IMR-90 (cell line): ENCODE data around the gene DHRSX. TPM values are rescaled to one million over a fixed set of nuclear protein-coding genes. Genes with fewer than 3 reads are reported as not detected.

ENCODE experiments used
- ATAC-seq: fragments of 200-7000 bp; cut with Tn5 transposase; 2 replicates; pipeline ENCODE4 v1.9.1; 2020; ENCODE audit warnings: low read depth, mild to moderate bottlenecking, moderate library complexity
- BruUV-seq: library from RNA; stranded (reverse); fragments of 400-500 nt; replicated peaks from 2 replicates; lab custom pipeline; 2021; lab: Mats Ljungman, UMichigan
- CTCF ChIA-PET: fragments of 300-600 bp; formaldehyde crosslinking; extraction: SDS; loops from one replicate; lab custom pipeline; 2021; ENCODE audit warnings: antibody characterized with exemption; lab: Yijun Ruan, JAX
- POLR2A ChIA-PET: fragments of 300-600 bp; sonication (Branson Sonifier 250); formaldehyde crosslinking; loops from one replicate; lab custom pipeline; 2022; ENCODE audit warnings: antibody characterized with exemption; ENCODE audit not compliant: unreplicated experiment; lab: Charles Lee
- DNase-seq: peaks from one replicate; pipeline ENCODE4 v3.0.0; 2013
- H2AFZ ChIP-seq: replicated peaks from 2 replicates; pipeline ENCODE3; 2013; ENCODE audit warnings: low read length, mild to moderate bottlenecking; ENCODE audit not compliant: poor library complexity
- H2AK5ac ChIP-seq: 2 replicates; pipeline ENCODE4 v1.6.1; 2013; ENCODE audit warnings: low read depth, low read length, inconsistent platforms
- H2AK9ac ChIP-seq: replicated peaks from 2 replicates; pipeline ENCODE3; 2013; ENCODE audit warnings: mild to moderate bottlenecking, low read depth, low read length, moderate library complexity; ENCODE audit not compliant: poor library complexity
- H2BK120ac ChIP-seq: 2 replicates; pipeline ENCODE4 v1.6.1; 2013; ENCODE audit warnings: low read depth, low read length, inconsistent platforms
- H2BK15ac ChIP-seq: 3 replicates; pipeline ENCODE4 v1.6.1; 2013; ENCODE audit warnings: low read depth, low read length, inconsistent platforms
- H2BK20ac ChIP-seq: 2 replicates; pipeline ENCODE4 v1.6.1; 2013; ENCODE audit warnings: low read depth, mild to moderate bottlenecking, inconsistent platforms, low read length, moderate library complexity
- H2BK5ac ChIP-seq: 2 replicates; pipeline ENCODE4 v1.6.1; 2013; ENCODE audit warnings: mild to moderate bottlenecking, low read depth, low read length, inconsistent platforms; ENCODE audit not compliant: poor library complexity, severe bottlenecking
- H3K14ac ChIP-seq: replicated peaks from 2 replicates; pipeline ENCODE4 v1.6.1; 2013; ENCODE audit warnings: low read depth, low read length, inconsistent platforms
- H3K18ac ChIP-seq: 2 replicates; pipeline ENCODE4 v1.6.1; 2013; ENCODE audit warnings: low read depth, low read length, control low read depth
- H3K23ac ChIP-seq: 2 replicates; pipeline ENCODE4 v1.6.1; 2013; ENCODE audit warnings: low read depth, low read length, inconsistent platforms
- H3K27ac ChIP-seq: 2 replicates; pipeline ENCODE4 v1.5.1; 2013; ENCODE audit warnings: mild to moderate bottlenecking, control low read depth, low read length; ENCODE audit not compliant: insufficient read depth
- H3K27me3 ChIP-seq: 2 replicates; pipeline ENCODE4 v1.6.1; 2013; ENCODE audit warnings: low read length; ENCODE audit not compliant: control insufficient read depth, insufficient read depth
- H3K36me3 ChIP-seq: 2 replicates; pipeline ENCODE4 v1.6.1; 2013; ENCODE audit warnings: low read length, mixed read lengths; ENCODE audit not compliant: control insufficient read depth, insufficient read depth
- H3K4ac ChIP-seq: 2 replicates; pipeline ENCODE4 v1.6.1; 2013; ENCODE audit warnings: low read depth, low read length, inconsistent platforms
- H3K4me1 ChIP-seq: 2 replicates; pipeline ENCODE4 v1.6.1; 2013; ENCODE audit warnings: low read length, mixed read lengths; ENCODE audit not compliant: control insufficient read depth, insufficient read depth
- H3K4me2 ChIP-seq: 2 replicates; pipeline ENCODE4 v1.6.1; 2013; ENCODE audit warnings: low read depth, mild to moderate bottlenecking, control low read depth, low read length, moderate library complexity
- H3K4me3 ChIP-seq: 2 replicates; pipeline ENCODE4 v1.5.1; 2013; ENCODE audit warnings: low read depth, mild to moderate bottlenecking, control low read depth, low read length, moderate library complexity; ENCODE audit not compliant: insufficient read depth
- H3K56ac ChIP-seq: 2 replicates; pipeline ENCODE4 v1.6.1; 2013; ENCODE audit warnings: low read length, inconsistent platforms; ENCODE audit not compliant: insufficient read depth; ENCODE audit errors: extremely low read depth
- H3K79me1 ChIP-seq, 2 experiments: 2 replicates each; pipeline ENCODE4 v1.6.1; 2013; ENCODE audit warnings: low read length in 2 of 2, inconsistent platforms in 1 of 2, low read depth in 1 of 2
- H3K9ac ChIP-seq: 2 replicates; pipeline ENCODE4 v1.6.1; 2013; ENCODE audit warnings: low read depth, low read length, control low read depth
- H3K9me1 ChIP-seq: 2 replicates; pipeline ENCODE4 v1.6.1; 2013; ENCODE audit warnings: low read length, inconsistent platforms; ENCODE audit not compliant: insufficient read depth
- H3K9me3 ChIP-seq: 2 replicates; pipeline ENCODE4 v1.6.1; 2013; ENCODE audit warnings: low read length; ENCODE audit not compliant: control insufficient read depth, insufficient read depth
- H4K20me1 ChIP-seq: 2 replicates; pipeline ENCODE4 v1.6.1; 2013; ENCODE audit warnings: low read length, inconsistent platforms; ENCODE audit not compliant: insufficient read depth
- H4K5ac ChIP-seq: 2 replicates; pipeline ENCODE4 v1.6.1; 2013; ENCODE audit warnings: mild to moderate bottlenecking, low read depth, low read length, control low read depth
- H4K8ac ChIP-seq, 2 experiments: 2 replicates each; pipeline ENCODE4 v1.6.1; 2013; ENCODE audit warnings: low read depth in 2 of 2, low read length in 2 of 2, control low read depth in 1 of 2, inconsistent platforms in 1 of 2
- H4K91ac ChIP-seq: 2 replicates; pipeline ENCODE4 v1.6.1; 2013; ENCODE audit warnings: low read depth, low read length, inconsistent platforms; ENCODE audit not compliant: insufficient read depth
- CEBPB ChIP-seq: IDR thresholded peaks from 2 replicates; pipeline ENCODE4 v1.6.1; 2012; ENCODE audit warnings: low read depth, low read length, improper control_type of control experiment
- POLR2A ChIP-seq: IDR thresholded peaks from 2 replicates; pipeline ENCODE4 v1.6.1; 2012; ENCODE audit warnings: mild to moderate bottlenecking, low read depth, low read length
- RAD21 ChIP-seq: IDR thresholded peaks from 2 replicates; pipeline ENCODE4 v1.6.1; 2012; ENCODE audit warnings: low read length, improper control_type of control experiment
- RCOR1 ChIP-seq: IDR thresholded peaks from 2 replicates; pipeline ENCODE4 v1.6.1; 2012; ENCODE audit warnings: mild to moderate bottlenecking, low read length, improper control_type of control experiment; ENCODE audit not compliant: insufficient replicate concordance
- RFX5 ChIP-seq: IDR thresholded peaks from 2 replicates; pipeline ENCODE4 v1.8.0; 2012; ENCODE audit warnings: low read depth, mild to moderate bottlenecking, low read length, moderate library complexity
- WGBS, 2 experiments: methylation state at CpG; one replicate each; pipeline versions ENCODE4 v1.1.5 to v1.1.7; 2013; ENCODE audit warnings: missing lambda C conversion rate in 2 of 2; ENCODE audit not compliant: insufficient read length in 1 of 2; ENCODE audit errors: extremely low coverage in 2 of 2; 5-methylcytosine and 5-hydroxymethylcytosine counted together
- dilution Hi-C: fragments of 300-500 bp; cut with HindIII; formaldehyde crosslinking; loops from one replicate; pipeline ENCODE4 v1.14.3; 2018; ENCODE audit warnings: low sequenced_read_pairs; ENCODE audit not compliant: unreplicated experiment
- in situ Hi-C: fragments of 300-500 bp; cut with MboI; formaldehyde crosslinking; loops from 3 replicates; pipeline ENCODE4 v1.14.3; 2019; ENCODE audit warnings: low sequenced_read_pairs, inconsistent platforms, mixed read lengths
- intact Hi-C: fragments of 100-400 bp; cut with micrococcal nuclease; formaldehyde crosslinking; loops from 2 replicates; pipeline ENCODE4 v1.10.0; 2022
- polyA plus RNA-seq, 3 experiments: library from polyadenylated mRNA; depleted of rRNA; stranded (reverse); fragments of >200 nt; gene quantifications; 2 replicates each; pipeline ENCODE4 v1.2.3, GENCODE V29; 2012; ENCODE audit warnings: low replicate concordance in 1 of 3
- total RNA-seq: library from RNA; depleted of rRNA; stranded (reverse); fragments of >200 nt; gene quantifications from 2 replicates; pipeline ENCODE4 v1.2.3, GENCODE V29; 2012

The DHRSX gene
- total and polyA plus RNA-seq, 2 of the 4 experiments (the other 2 are of a cell fraction): 26.2 to 38.0 TPM

DNA sequence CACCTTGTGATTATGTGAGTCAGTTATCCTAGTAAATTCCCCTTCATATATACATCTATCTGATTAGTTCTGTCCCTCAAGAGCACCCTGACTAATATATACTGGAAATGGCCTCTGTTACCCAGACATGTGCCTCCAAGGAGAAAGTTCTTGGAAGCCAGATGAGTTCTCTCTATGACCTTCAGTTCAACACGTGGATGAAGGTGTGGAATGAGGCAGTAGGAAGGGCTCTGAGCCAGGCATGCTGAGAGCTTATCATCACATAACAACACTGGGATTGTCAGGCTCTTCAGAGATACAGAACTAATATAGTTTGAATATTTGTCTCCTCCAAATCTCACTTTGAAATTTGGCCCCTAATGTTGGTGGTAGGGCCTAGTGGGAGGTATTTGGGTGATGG, 44.4 kb upstream of the DHRSX start:
- DNase-seq (no peak), ATAC-seq (no peak)
- H3K27ac ChIP-seq: no peak overlapping the region
- H3K27me3 ChIP-seq: peaks cover 4% of the 10 kb centered on the region; the same call in 1 of the 2 replicates
- no peak overlapping the region for H3K14ac ChIP-seq
- H3K56ac ChIP-seq: no peak overlapping the region
- H2AK9ac ChIP-seq: no peak overlapping the region
- no peaks in the 10 kb centered on the region for H3K4me1 ChIP-seq
- no peak overlapping the region for H4K91ac ChIP-seq
- no peak overlapping the region for H2BK20ac ChIP-seq
- no peak overlapping the region for H3K4me3 ChIP-seq
- no TSS peak for BruUV-seq
- H3K9me3 ChIP-seq: peaks cover 2% of the 10 kb centered on the region; the same call in 1 of the 2 replicates
- H2BK15ac ChIP-seq: no peak overlapping the region
- no peaks in the 10 kb centered on the region for H3K9me1 ChIP-seq
- no peak overlapping the region for H2BK120ac ChIP-seq
- dilution Hi-C loops (no loop called here), in situ Hi-C loops (no loop called here), intact Hi-C loops (no loop called here)
- no CpG with 5 or more reads among the region's 1 CpG for WGBS, 2 experiments
- POLR2A ChIA-PET: no interaction called here
- no peaks in the 10 kb centered on the region for H3K36me3 ChIP-seq
- H3K4ac ChIP-seq: no peak overlapping the region
- TF ChIP-seq RCOR1 (no peak), RFX5 (no peak), RAD21 (no peak), POLR2A (no peak), CEBPB (no peak)
- no peak overlapping the region for H3K9ac ChIP-seq
- no peak overlapping the region for H2AK5ac ChIP-seq
- no peak overlapping the region for H2AFZ ChIP-seq
- H3K79me1 ChIP-seq: no peaks in the 10 kb centered on the region
- CTCF ChIA-PET: no interaction called here
- no peak overlapping the region for H3K23ac ChIP-seq
- H3K18ac ChIP-seq: no peak overlapping the region
- H2BK5ac ChIP-seq: no peak overlapping the region
- H3K4me2 ChIP-seq: no peak overlapping the region
- H4K5ac ChIP-seq: no peak overlapping the region
- no peak overlapping the region for H4K8ac ChIP-seq
- no peaks in the 10 kb centered on the region for H4K20me1 ChIP-seq
